ENCODE data around the gene ABR.

The ABR gene

GRCh38 chr17:1041746-1042145, 138.0 kb downstream of the ABR start:
- Mint-ChIP-seq H3K4me3 (no peak overlapping the region), H3K4me1 (no peaks in the 10 kb centered on the region), H3K36me3 (peaks cover 42% of the 10 kb centered on the region), H3K27ac (no peak overlapping the region), H3K27me3 (no peaks in the 10 kb centered on the region), H3K9me3 (peaks cover 6% of the 10 kb centered on the region)
- no peak for ATAC-seq

GRCh38 chr17:1040216-1040600, 139.6 kb downstream of the ABR start:
- Mint-ChIP-seq H3K4me3 (no peak overlapping the region), H3K27ac (no peak overlapping the region), H3K9me3 (peaks cover 6% of the 10 kb centered on the region), H3K4me1 (no peaks in the 10 kb centered on the region), H3K36me3 (peaks cover 30% of the 10 kb centered on the region), H3K27me3 (no peaks in the 10 kb centered on the region)
- ATAC-seq = no peak

- Mint-ChIP-seq H3K4me3 (no peak overlapping the region), H3K27me3 (no peaks in the 10 kb centered on the region), H3K36me3 (peaks cover 26% of the 10 kb centered on the region), H3K27ac (no peak overlapping the region), H3K4me1 (peaks cover 3% of the 10 kb centered on the region), H3K9me3 (peaks cover 6% of the 10 kb centered on the region)
- no peak for ATAC-seq
These were observed 140.1 kb downstream of the ABR start for GRCh38 chr17:1039511-1040215.

- no peak for ATAC-seq
- H3K4me3 Mint-ChIP-seq = no peak overlapping the region
- peaks cover 6% of the 10 kb centered on the region for H3K9me3 Mint-ChIP-seq
- no peaks in the 10 kb centered on the region for H3K27me3 Mint-ChIP-seq
- peaks cover 9% of the 10 kb centered on the region for H3K4me1 Mint-ChIP-seq
- H3K27ac Mint-ChIP-seq = no peak overlapping the region
- H3K36me3 Mint-ChIP-seq = peaks cover 23% of the 10 kb centered on the region
These were observed 140.7 kb downstream of the ABR start for GRCh38 chr17:1039123-1039507.

GRCh38 chr17:1038459-1039122, 141.2 kb downstream of the ABR start:
- peaks cover 6% of the 10 kb centered on the region for H3K9me3 Mint-ChIP-seq
- H3K27ac Mint-ChIP-seq = no peak overlapping the region
- H3K36me3 Mint-ChIP-seq = peaks cover 23% of the 10 kb centered on the region
- no peaks in the 10 kb centered on the region for H3K27me3 Mint-ChIP-seq
- peaks cover 14% of the 10 kb centered on the region for H3K4me1 Mint-ChIP-seq
- no peak overlapping the region for H3K4me3 Mint-ChIP-seq
- no peak for ATAC-seq

- no peak overlapping the region for H3K27ac Mint-ChIP-seq
These were observed 142.4 kb downstream of the ABR start for GRCh38 chr17:1037238-1037879.

GRCh38 chr17:1036845-1037237, 142.9 kb downstream of the ABR start:
- Mint-ChIP-seq H3K36me3 (peaks cover 11% of the 10 kb centered on the region), H3K27ac (no peak overlapping the region), H3K9me3 (no peaks in the 10 kb centered on the region), H3K4me3 (no peak overlapping the region), H3K27me3 (no peaks in the 10 kb centered on the region), H3K4me1 (peaks cover 30% of the 10 kb centered on the region)
- ATAC-seq = no peak

More at GRCh38 chr17:1037238-1037879, 142.4 kb downstream of the ABR start:
- Mint-ChIP-seq H3K27me3 (no peaks in the 10 kb centered on the region), H3K9me3 (peaks cover under 1% of the 10 kb centered on the region), H3K4me1 (peaks cover 26% of the 10 kb centered on the region), H3K4me3 (no peak overlapping the region), H3K36me3 (peaks cover 16% of the 10 kb centered on the region)
- ATAC-seq = no peak

- Mint-ChIP-seq H3K9me3 (no peaks in the 10 kb centered on the region), H3K27ac (no peak overlapping the region), H3K4me1 (peaks cover 30% of the 10 kb centered on the region), H3K27me3 (no peaks in the 10 kb centered on the region), H3K36me3 (peaks cover 6% of the 10 kb centered on the region), H3K4me3 (no peak overlapping the region)
- ATAC-seq = no peak
These were observed 143.5 kb downstream of the ABR start for GRCh38 chr17:1036171-1036844.

GRCh38 chr17:1035546-1036170, 144.1 kb downstream of the ABR start:
- H3K36me3 Mint-ChIP-seq = peaks cover 6% of the 10 kb centered on the region
- H3K27me3 Mint-ChIP-seq = no peaks in the 10 kb centered on the region
- H3K27ac Mint-ChIP-seq = no peak overlapping the region
- H3K4me1 Mint-ChIP-seq = peaks cover 30% of the 10 kb centered on the region
- H3K4me3 Mint-ChIP-seq = no peak overlapping the region
- no peak for ATAC-seq
- no peaks in the 10 kb centered on the region for H3K9me3 Mint-ChIP-seq

GRCh38 chr17:1034652-1035210, 145.1 kb downstream of the ABR start:
- peaks cover 6% of the 10 kb centered on the region for H3K36me3 Mint-ChIP-seq
- no peak overlapping the region for H3K4me3 Mint-ChIP-seq
- ATAC-seq = no peak
- H3K27me3 Mint-ChIP-seq = no peaks in the 10 kb centered on the region
- H3K27ac Mint-ChIP-seq = no peak overlapping the region
- H3K9me3 Mint-ChIP-seq = no peaks in the 10 kb centered on the region
- peaks cover 30% of the 10 kb centered on the region for H3K4me1 Mint-ChIP-seq

GRCh38 chr17:1033503-1033902, 146.3 kb downstream of the ABR start:
- peak overlapping the region; percentile 70 for H3K27ac Mint-ChIP-seq
- peak; percentile 83 for ATAC-seq

GRCh38 chr17:1032391-1032790, 147.4 kb downstream of the ABR start:
- H3K9me3 Mint-ChIP-seq = no peaks in the 10 kb centered on the region
- H3K4me1 Mint-ChIP-seq = peaks cover 30% of the 10 kb centered on the region
- H3K27ac Mint-ChIP-seq = peak overlapping the region; percentile 70
- H3K27me3 Mint-ChIP-seq = no peaks in the 10 kb centered on the region
- peak overlapping the region; percentile 23 for H3K4me3 Mint-ChIP-seq
- H3K36me3 Mint-ChIP-seq = no peaks in the 10 kb centered on the region
- ATAC-seq = peak; percentile 26

More at GRCh38 chr17:1033503-1033902, 146.3 kb downstream of the ABR start:
- Mint-ChIP-seq H3K9me3 (no peaks in the 10 kb centered on the region), H3K36me3 (no peaks in the 10 kb centered on the region), H3K27me3 (no peaks in the 10 kb centered on the region), H3K4me1 (peaks cover 30% of the 10 kb centered on the region), H3K4me3 (peak overlapping the region; percentile 19)

GRCh38 chr17:1031711-1032110, 148.1 kb downstream of the ABR start:
- Mint-ChIP-seq H3K9me3 (no peaks in the 10 kb centered on the region), H3K4me3 (no peak overlapping the region), H3K4me1 (peaks cover 30% of the 10 kb centered on the region), H3K36me3 (no peaks in the 10 kb centered on the region), H3K27me3 (no peaks in the 10 kb centered on the region), H3K27ac (no peak overlapping the region)
- peak; percentile 2 for ATAC-seq

- Mint-ChIP-seq H3K27me3 (no peaks in the 10 kb centered on the region), H3K9me3 (no peaks in the 10 kb centered on the region), H3K27ac (no peak overlapping the region), H3K4me1 (peaks cover 30% of the 10 kb centered on the region), H3K36me3 (peaks cover 4% of the 10 kb centered on the region), H3K4me3 (no peak overlapping the region)
- ATAC-seq = no peak
These were observed 148.9 kb downstream of the ABR start for GRCh38 chr17:1030684-1031532.

Measured in stimulated activated memory B cell treated with anti-CD40 and anti-IgM and Interleukin-4, amounts not matched to agents 10 μg/mL and 1 μg/mL and 100 μg/mL, for 72 hours (primary cell).